GM12892 (cell line): ENCODE data around the gene CSNK1D.

Source experiments
- DNase-seq: peaks from one replicate; pipeline ENCODE4 v3.0.0; 2011; ENCODE audit not compliant: insufficient read length
- FAIRE-seq: peaks from 2 replicates; lab custom pipeline; 2011; peaks lifted over from hg19 to GRCh38; lab: Jason Lieb, UNC
- POLR2A ChIP-seq: IDR thresholded peaks from 2 replicates; pipeline ENCODE4 v1.6.1; 2011; ENCODE audit warnings: low read depth, low read length, control low read depth
- POLR2AphosphoS5 ChIP-seq: IDR thresholded peaks from 2 replicates; pipeline ENCODE4 v1.6.1; 2011; ENCODE audit warnings: low read depth, low read length, control low read depth
- TAF1 ChIP-seq: IDR thresholded peaks from 2 replicates; pipeline ENCODE4 v1.6.1; 2011; ENCODE audit warnings: low read depth, mild to moderate bottlenecking, control low read depth, low read length, borderline replicate concordance

CSNK1D gene

DNA sequence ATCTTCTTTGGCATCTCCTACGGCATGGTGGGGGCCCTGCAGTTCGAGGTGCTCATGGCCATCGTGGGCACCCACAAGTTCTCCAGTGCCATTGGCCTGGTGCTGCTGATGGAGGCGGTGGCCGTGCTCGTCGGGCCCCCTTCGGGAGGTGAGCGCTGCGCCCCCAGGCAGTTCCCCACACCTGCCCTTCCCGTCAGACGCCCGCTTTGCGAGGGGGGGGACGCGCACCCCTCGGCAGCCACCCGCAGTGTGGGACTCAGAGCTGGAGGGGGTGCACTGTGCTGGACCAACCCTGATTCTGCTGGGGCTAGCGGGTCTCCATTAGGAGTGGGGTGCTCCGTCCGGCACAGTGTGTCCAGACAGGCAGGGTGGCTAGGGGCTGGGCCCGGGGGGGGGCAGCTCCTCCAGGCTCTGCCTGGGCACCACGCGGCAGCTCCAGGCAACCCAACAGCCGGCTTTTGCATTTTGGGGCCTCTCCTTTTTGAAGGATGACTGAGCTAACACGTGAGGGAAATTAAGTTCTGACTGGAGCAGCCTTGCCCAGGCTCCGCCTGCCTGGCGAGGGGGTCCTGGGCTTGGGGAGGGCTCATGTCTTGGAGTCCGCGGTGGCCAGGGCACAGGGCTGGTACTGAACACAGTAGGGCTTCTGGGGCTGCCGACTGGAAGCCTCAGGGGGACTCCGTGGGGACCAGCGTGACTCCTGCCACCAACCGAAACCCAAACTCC is 35.6 kb downstream of the CSNK1D start:
- TF ChIP-seq TAF1 (no peak), POLR2AphosphoS5 (no peak), POLR2A (no peak)
- FAIRE-seq, result no peak
- DNase-seq, result no peak

DNA sequence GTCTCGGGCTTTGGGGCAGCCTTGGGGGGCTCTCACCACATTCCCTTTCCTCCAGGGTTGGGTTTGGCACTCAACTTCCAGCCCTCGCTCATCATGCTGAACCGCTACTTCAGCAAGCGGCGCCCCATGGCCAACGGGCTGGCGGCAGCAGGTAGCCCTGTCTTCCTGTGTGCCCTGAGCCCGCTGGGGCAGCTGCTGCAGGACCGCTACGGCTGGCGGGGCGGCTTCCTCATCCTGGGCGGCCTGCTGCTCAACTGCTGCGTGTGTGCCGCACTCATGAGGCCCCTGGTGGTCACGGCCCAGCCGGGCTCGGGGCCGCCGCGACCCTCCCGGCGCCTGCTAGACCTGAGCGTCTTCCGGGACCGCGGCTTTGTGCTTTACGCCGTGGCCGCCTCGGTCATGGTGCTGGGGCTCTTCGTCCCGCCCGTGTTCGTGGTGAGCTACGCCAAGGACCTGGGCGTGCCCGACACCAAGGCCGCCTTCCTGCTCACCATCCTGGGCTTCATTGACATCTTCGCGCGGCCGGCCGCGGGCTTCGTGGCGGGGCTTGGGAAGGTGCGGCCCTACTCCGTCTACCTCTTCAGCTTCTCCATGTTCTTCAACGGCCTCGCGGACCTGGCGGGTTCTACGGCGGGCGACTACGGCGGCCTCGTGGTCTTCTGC is 36.3 kb downstream of the CSNK1D start:
- DNase-seq (no peak), FAIRE-seq (no peak)
- TF ChIP-seq POLR2A, result no peak
- TF ChIP-seq TAF1, result no peak
- no peak for TF ChIP-seq POLR2AphosphoS5

DNA sequence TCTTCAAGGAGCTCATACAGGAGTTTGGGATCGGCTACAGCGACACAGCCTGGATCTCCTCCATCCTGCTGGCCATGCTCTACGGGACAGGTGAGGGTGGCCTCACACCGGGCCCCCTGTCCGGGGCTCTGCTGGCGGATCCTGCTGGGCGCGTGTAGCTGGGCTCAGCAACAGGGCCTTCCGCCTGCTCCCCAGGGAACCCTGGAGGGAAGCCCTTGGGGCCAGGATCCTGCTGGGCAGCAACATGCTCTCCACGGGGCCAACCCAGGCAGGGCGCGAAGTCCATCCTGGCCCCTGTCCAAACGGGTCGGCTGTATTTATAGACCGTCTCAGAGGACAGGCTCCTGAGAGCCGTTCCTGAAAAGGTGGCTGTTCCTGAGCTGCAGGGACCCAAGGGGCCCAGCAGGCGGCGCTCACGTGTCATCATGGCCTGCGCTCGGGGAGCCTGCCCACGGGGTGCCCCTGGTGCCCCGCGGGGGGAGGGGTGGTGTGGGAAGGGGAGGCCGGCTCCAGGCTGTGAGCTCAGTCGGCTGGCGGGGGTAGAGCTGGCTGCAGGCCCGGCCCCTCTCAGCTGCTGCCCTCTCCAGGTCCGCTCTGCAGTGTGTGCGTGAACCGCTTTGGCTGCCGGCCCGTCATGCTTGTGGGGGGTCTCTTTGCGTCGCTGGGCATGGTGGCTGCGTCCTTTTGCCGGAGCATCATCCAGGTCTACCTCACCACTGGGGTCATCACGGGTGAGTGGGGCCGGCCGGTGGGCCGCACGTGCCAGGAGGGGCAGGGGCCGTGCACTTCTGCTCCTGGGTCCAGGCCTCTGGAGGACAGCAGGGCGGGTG is 37.1 kb downstream of the CSNK1D start:
- TF ChIP-seq POLR2A, result no peak
- TF ChIP-seq TAF1, result no peak
- peak; percentile 65 for DNase-seq
- peak; percentile 38 for FAIRE-seq

DNA sequence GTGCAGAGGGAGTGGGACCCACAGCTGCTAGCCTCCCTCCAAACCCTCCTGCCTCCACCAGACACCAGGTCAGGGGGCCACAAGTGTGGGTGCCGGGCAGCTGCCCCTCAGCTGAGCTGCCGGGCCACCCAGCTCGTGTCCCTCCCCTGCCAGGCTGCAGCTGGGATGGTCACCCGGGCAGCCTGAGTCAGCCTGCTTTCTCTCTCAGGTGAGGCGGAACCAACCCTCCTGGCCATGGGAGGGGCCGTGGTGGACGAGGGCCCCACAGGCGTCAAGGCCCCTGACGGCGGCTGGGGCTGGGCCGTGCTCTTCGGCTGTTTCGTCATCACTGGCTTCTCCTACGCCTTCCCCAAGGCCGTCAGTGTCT is 37.7 kb downstream of the CSNK1D start:
- FAIRE-seq (no peak), DNase-seq (no peak)
- TF ChIP-seq POLR2AphosphoS5, result no peak
- no peak for TF ChIP-seq TAF1
- no peak for TF ChIP-seq POLR2A

DNA sequence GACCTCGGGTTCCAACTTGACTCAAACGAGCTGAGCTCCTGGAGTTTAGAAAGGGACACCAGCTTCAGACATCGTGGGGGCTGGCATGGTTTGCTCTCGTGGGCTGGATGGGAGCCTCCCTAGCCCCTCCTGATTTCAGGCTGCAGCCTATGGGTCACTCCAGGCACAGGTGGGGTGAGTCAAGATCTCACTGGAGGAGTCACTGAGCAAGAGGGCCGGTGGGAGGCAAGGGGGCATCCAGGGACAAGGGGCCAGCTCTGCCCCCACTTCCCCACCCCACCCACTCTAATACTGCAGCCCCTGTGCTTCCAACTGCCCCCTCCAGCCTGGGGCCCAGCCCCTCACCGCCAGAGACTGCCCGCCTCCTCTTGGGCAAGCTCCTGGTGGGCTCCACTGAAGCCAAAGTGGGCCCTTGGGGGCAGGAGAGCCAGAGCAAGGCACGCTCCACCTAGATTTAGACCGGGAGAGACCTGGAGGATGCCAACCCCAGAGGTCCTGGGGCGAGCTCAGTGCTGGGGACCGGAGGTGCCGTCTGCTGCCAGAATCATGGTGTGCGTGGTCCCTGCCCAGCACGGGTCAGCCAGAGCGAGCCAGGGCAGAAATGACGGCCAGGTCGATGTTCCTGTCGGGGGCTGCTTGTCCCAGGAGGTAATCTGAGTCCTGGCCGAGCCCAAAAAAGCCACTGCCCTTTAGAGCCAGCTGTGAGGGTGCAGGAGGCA is 38.3 kb downstream of the CSNK1D start:
- no peak for TF ChIP-seq POLR2A
- TF ChIP-seq TAF1, result no peak
- no peak for TF ChIP-seq POLR2AphosphoS5
- no peak for FAIRE-seq
- DNase-seq, result no peak

DNA sequence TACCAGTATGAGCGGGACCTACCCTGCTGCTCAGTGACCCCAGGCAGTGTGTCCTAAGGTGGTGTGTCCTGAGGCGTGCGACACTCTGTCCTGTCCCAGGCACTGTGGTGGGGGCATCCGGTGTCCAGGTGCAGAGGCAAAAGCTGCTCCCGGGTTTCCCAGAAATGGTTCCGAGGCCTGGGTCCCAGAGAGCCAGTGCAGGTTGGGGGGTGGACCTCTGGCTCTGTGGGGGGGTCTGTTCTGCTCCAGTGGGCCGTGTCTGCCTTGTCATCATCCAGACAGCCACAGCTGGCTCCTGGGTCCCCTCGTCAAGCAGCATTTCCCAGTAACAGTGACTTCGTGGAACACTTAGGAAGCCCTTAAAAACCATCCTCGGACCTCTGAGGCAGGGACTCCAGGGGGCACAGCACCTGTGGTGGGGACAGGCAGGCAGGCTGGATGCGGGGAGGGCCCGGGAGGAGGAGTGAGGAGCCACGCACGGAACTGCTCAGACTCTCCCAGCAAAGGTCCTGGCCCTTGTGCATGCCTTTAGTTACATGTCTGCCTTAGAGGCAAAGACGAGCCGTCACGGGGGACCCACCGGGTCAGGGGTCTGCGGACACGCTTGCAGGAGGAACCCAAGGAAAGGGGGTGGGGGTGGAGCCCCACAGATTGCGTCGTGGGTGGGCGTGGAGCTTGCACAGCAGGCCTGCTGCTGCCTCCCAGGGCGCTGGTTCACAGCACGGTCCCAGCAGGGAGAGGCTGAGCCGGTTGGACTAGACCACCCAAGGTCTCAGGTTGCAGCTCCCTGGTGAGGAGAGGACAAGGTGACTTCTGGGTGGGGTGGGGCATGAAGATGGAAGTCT is 39.1 kb downstream of the CSNK1D start:
- FAIRE-seq (no peak), DNase-seq (no peak)
- no peak for TF ChIP-seq TAF1
- no peak for TF ChIP-seq POLR2A
- no peak for TF ChIP-seq POLR2AphosphoS5

DNA sequence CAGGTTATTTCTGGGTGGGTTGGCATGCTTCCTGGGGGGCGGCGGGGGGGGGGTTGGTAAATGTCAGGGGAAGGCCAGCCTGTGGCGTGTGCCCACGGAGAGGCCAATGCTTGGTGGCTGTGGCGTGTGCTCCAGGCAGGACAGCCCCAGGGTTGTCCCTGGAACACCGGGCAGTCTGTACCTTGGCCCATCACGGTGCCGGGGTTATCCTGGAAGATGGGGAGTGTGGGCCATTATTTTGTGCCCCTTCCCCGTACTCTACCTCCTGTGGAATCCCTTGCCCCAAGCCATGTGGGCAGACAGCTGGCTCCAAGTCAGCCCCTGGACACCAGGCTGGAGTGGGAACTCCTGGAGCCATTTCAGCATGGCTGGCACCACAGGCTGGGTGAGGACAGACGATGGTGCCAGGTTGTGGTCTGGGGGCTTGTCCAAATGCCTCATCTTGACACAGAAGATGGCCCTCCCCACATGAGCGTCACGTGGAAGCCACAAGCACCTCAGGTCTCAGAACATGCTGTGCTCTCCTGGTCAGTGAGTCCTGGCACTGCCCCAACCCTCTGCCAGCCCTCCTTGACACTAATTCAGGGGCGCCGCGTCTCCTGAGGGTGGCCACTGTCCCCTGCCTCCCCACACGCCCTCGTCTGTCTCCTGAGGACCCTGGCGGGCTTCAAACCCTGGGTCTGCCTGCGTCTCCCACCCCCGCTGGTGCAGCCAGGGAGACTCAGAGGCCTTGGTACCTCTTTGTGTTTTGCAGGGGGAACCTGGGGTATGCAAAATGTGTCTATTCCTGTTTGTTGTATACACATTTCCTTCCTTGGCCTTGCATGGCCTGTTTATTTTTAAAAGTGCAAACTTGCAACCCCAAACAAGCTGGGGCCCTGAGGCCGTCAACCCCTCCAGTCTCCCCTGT is 40.4 kb downstream of the CSNK1D start:
- FAIRE-seq (peak; percentile 60), DNase-seq (no peak)
- TF ChIP-seq POLR2AphosphoS5, result no peak
- TF ChIP-seq TAF1, result no peak
- no peak for TF ChIP-seq POLR2A

DNA sequence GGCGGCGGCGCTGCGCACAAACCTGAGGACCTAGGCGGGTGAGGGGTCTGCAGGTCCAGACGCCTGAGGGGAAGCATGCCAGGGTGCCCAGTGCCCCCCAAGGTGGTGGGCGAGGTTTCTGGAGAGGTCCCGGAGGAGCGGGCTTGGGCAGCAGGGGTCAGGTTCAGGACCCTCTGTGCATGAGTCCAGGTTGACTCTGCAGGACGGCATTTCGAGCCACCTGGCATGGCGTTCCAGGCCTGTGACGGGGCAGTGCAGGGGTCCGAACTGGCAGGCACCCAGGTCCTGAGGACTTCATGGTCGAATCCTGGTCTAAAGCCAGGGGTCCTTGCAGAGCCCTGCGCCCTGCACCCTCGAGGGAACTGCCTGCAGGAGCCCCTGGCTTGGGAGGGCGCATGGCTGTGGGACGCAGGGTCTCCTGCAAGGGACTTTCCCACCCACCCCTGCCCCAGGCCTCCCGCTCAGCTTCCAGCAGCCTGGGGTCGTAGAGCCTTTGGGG is 41.1 kb downstream of the CSNK1D start:
- no peak for TF ChIP-seq POLR2A
- TF ChIP-seq POLR2AphosphoS5, result no peak
- no peak for TF ChIP-seq TAF1
- DNase-seq (no peak), FAIRE-seq (no peak)

DNA sequence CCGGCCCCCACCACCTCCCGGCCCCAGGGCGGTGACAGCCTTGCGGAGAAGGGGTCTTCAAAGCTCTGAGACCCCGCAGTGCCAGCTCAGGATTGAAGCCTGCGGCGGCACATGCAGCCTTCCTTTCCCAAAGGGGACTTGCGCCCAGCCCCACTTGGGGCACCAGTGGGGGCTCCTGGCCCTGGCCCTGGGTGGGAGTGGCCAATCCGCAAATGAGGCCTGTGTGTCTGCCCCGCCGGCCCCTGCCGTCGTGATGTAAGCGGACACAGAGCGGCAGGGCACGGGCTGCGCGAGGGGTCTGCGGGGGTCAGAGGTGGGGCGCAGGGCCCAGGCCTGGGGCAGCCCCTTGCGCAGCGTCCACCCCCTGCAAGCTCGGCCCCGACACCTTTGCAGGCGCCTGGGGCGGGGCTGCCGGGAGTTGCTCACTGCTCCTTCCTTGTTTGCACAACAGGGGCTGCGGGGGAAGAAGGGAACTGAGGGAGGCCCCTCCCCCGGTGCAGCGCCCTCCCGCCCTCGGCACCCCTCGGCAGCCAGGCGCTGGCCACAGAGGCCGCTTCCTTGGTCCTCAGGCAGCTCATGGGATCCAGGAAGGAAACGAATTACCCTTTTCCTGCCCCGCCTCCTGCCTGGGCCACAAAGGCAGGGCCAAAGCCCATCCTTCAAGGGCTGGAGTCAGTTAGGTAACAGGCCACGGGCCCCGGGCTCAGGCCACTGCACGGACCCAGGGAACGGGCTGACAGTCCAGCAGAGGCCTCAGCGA is 41.8 kb downstream of the CSNK1D start:
- FAIRE-seq, result no peak
- DNase-seq, result no peak
- TF ChIP-seq POLR2A (no peak), POLR2AphosphoS5 (no peak), TAF1 (no peak)
